HEK293 (cell line): Measurements from ENCODE around the gene KIF9.

ENCODE experiments used
- CTCF ChIA-PET: fragments of 350-600 bp; formaldehyde crosslinking; extraction: SDS; loops from one replicate; lab custom pipeline; 2021; ENCODE audit warnings: antibody characterized with exemption; lab: Yijun Ruan, JAX
- POLR2A ChIA-PET: fragments of 300-600 bp; formaldehyde crosslinking; extraction: SDS; loops from one replicate; lab custom pipeline; 2020; ENCODE audit warnings: antibody characterized with exemption, inconsistent platforms; lab: Yijun Ruan, JAX
- H3K27ac ChIP-seq: fragments of 200-500 bp; sonication (Bioruptor generic); 2 replicates; pipeline ENCODE4 v1.5.1; 2014; ENCODE audit warnings: low read depth, low read length, control low read depth, inconsistent platforms; ENCODE audit errors: extremely low read depth
- H3K36me3 ChIP-seq, 2 experiments: fragments of 200-500 bp in 1 of 2; sonication (Bioruptor generic) in 1 of 2; 1 replicate in 1 of 2; 2 replicates in 1 of 2; pipeline ENCODE4 v1.5.1; 2014 to 2017; ENCODE audit warnings: inconsistent platforms in 2 of 2, low read length in 2 of 2; ENCODE audit not compliant: control insufficient read depth in 2 of 2, insufficient read depth in 1 of 2
- H3K4me1 ChIP-seq: fragments of 200-500 bp; sonication (Bioruptor generic); 2 replicates; pipeline ENCODE4 v1.5.1; 2014; ENCODE audit warnings: mild to moderate bottlenecking, low read length, inconsistent platforms; ENCODE audit not compliant: control insufficient read depth, insufficient read depth
- H3K4me3 ChIP-seq: 2 replicates; pipeline ENCODE4 v1.5.1; 2011; ENCODE audit warnings: low read depth, mild to moderate bottlenecking, control low read depth, low read length, moderate library complexity
- H3K9me3 ChIP-seq: fragments of 200-500 bp; sonication (Bioruptor generic); 2 replicates; pipeline ENCODE4 v1.5.1; 2014; ENCODE audit warnings: low read depth, low read length, inconsistent platforms; ENCODE audit not compliant: control insufficient read depth, insufficient read depth
- FEZF1 ChIP-seq: fragments of 450-650 bp; formaldehyde crosslinking; IDR thresholded peaks from 2 replicates; pipeline ENCODE4 v1.5.1; 2016; ENCODE audit warnings: missing biosample characterization, missing genetic modification characterization
- HOXC10 ChIP-seq: sonication (generic); formaldehyde crosslinking; IDR thresholded peaks from 2 replicates; pipeline ENCODE4 v1.8.1; 2023; ENCODE audit warnings: mild to moderate bottlenecking, missing genetic modification reagents
- KLF10 ChIP-seq: fragments of 450-650 bp; IDR thresholded peaks from 2 replicates; pipeline ENCODE4 v1.5.1; 2018; ENCODE audit warnings: missing biosample characterization, mild to moderate bottlenecking, missing genetic modification characterization
- OVOL3 ChIP-seq: fragments of 450-650 bp; formaldehyde crosslinking; IDR thresholded peaks from 2 replicates; pipeline ENCODE4 v1.5.1; 2016; ENCODE audit warnings: missing biosample characterization, missing genetic modification characterization
- PRDM1 ChIP-seq: fragments of 450-650 bp; formaldehyde crosslinking; IDR thresholded peaks from 2 replicates; pipeline ENCODE4; 2016; ENCODE audit warnings: missing biosample characterization, missing genetic modification characterization
- ZBTB17 ChIP-seq: fragments of 450-650 bp; formaldehyde crosslinking; IDR thresholded peaks from 2 replicates; pipeline ENCODE4 v1.5.1; 2016; ENCODE audit warnings: missing biosample characterization, missing genetic modification characterization
- ZBTB48 ChIP-seq: fragments of 450-650 bp; formaldehyde crosslinking; IDR thresholded peaks from 2 replicates; pipeline ENCODE4 v1.5.1; 2016; ENCODE audit warnings: missing biosample characterization, missing genetic modification characterization
- ZEB2 ChIP-seq: fragments of 450-650 bp; formaldehyde crosslinking; IDR thresholded peaks from 2 replicates; pipeline ENCODE4 v1.5.1; 2016; ENCODE audit warnings: missing biosample characterization, missing genetic modification characterization
- ZFHX2 ChIP-seq: fragments of 450-650 bp; formaldehyde crosslinking; conservative IDR thresholded peaks from 2 replicates; pipeline ENCODE4 v1.5.1; 2016; ENCODE audit warnings: missing biosample characterization, missing genetic modification characterization
- ZNF133 ChIP-seq: fragments of 450-650 bp; formaldehyde crosslinking; IDR thresholded peaks from 2 replicates; pipeline ENCODE4 v1.5.1; 2016; ENCODE audit warnings: missing biosample characterization, missing genetic modification characterization
- ZNF174 ChIP-seq: fragments of 450-650 bp; formaldehyde crosslinking; IDR thresholded peaks from 2 replicates; pipeline ENCODE4 v1.5.0; 2017; ENCODE audit warnings: missing biosample characterization, mild to moderate bottlenecking, missing genetic modification characterization
- ZNF214 ChIP-seq: fragments of 450-650 bp; formaldehyde crosslinking; IDR thresholded peaks from 2 replicates; pipeline ENCODE4 v1.5.1; 2017; ENCODE audit warnings: missing biosample characterization, mild to moderate bottlenecking, missing genetic modification characterization, borderline replicate concordance
- ZNF223 ChIP-seq: fragments of 450-650 bp; formaldehyde crosslinking; IDR thresholded peaks from 2 replicates; pipeline ENCODE4 v1.5.1; 2016; ENCODE audit warnings: missing biosample characterization, missing genetic modification characterization
- ZNF302 ChIP-seq: fragments of 450-650 bp; formaldehyde crosslinking; IDR thresholded peaks from 2 replicates; pipeline ENCODE4 v1.5.1; 2016; ENCODE audit warnings: missing biosample characterization, missing genetic modification characterization, low read depth
- ZNF544 ChIP-seq: fragments of 450-650 bp; formaldehyde crosslinking; IDR thresholded peaks from 2 replicates; pipeline ENCODE4 v1.5.0; 2017; ENCODE audit warnings: missing biosample characterization, missing genetic modification characterization
- ZNF561 ChIP-seq: fragments of 450-650 bp; IDR thresholded peaks from 2 replicates; pipeline ENCODE4 v1.5.1; 2018; ENCODE audit warnings: missing biosample characterization, missing genetic modification characterization, borderline replicate concordance
- ZNF596 ChIP-seq: fragments of 450-650 bp; IDR thresholded peaks from 2 replicates; pipeline ENCODE4 v1.5.0; 2018; ENCODE audit warnings: missing biosample characterization, mild to moderate bottlenecking, missing genetic modification characterization, moderate library complexity
- ZSCAN23 ChIP-seq: fragments of 450-650 bp; formaldehyde crosslinking; IDR thresholded peaks from 2 replicates; pipeline ENCODE4 v1.5.1; 2016; ENCODE audit warnings: missing biosample characterization, missing genetic modification characterization
- TF ChIP-seq, protein P1 (sequence below): fragments of 450-650 bp; formaldehyde crosslinking; IDR thresholded peaks from 2 replicates; pipeline ENCODE4 v1.5.1; 2016; ENCODE audit warnings: missing biosample characterization, missing genetic modification characterization
- TF ChIP-seq, protein P2 (sequence below): fragments of 450-650 bp; formaldehyde crosslinking; IDR thresholded peaks from 2 replicates; pipeline ENCODE4 v1.5.1; 2017; ENCODE audit warnings: missing biosample characterization, missing genetic modification characterization
- TF ChIP-seq, protein P3 (sequence below): fragments of 450-650 bp; formaldehyde crosslinking; IDR thresholded peaks from 2 replicates; pipeline ENCODE4 v1.5.1; 2016; ENCODE audit warnings: missing biosample characterization, missing genetic modification characterization
- TF ChIP-seq, protein P4 (sequence below): fragments of 450-650 bp; formaldehyde crosslinking; IDR thresholded peaks from 2 replicates; pipeline ENCODE4 v1.5.1; 2016; ENCODE audit warnings: missing biosample characterization, missing genetic modification characterization, borderline replicate concordance
- TF ChIP-seq, protein P5 (sequence below): fragments of 450-650 bp; formaldehyde crosslinking; IDR thresholded peaks from 2 replicates; pipeline ENCODE4 v1.5.1; 2016; ENCODE audit warnings: missing biosample characterization, missing genetic modification characterization
- TF ChIP-seq, protein P6 (sequence below): fragments of 450-650 bp; formaldehyde crosslinking; IDR thresholded peaks from 2 replicates; pipeline ENCODE4 v1.5.1; 2016; ENCODE audit warnings: missing biosample characterization, missing genetic modification characterization, low read depth

KIF9 gene

DNA sequence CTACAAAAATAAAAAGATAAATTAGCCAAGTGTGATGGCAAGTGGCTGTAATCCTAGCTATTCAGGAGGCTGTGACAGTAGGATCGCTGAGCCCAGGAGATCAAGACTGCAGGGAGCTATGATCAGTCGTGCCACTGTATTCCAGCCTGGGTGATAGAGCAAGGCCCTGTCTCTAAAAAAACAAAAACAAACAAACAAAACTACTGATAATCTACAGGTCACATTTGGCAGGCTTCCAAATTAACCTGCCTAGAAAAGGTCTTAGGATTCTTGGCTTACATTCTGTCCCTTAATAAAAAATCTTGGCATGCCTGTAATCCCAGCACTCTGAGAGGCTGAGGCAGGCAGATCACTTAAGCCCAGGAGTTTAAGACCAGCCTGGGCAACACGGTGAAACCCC is 85.3 kb downstream of the KIF9 start (continued):
- TF ChIP-seq, protein P1, sequence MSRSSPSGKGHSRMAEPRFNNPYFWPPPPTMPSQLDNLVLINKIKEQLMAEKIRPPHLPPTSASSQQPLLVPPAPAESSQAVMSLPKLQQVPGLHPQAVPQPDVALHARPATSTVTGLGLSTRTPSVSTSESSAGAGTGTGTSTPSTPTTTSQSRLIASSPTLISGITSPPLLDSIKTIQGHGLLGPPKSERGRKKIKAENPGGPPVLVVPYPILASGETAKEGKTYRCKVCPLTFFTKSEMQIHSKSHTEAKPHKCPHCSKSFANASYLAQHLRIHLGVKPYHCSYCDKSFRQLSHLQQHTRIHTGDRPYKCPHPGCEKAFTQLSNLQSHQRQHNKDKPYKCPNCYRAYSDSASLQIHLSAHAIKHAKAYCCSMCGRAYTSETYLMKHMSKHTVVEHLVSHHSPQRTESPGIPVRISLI (tag by site-specific recombination) = no peak
- TF ChIP-seq ZEB2 (no peak), ZNF223 (tag by site-specific recombination) (no peak), ZBTB17 (tag by site-specific recombination) (peak; percentile 49; the same call in 1 of the 2 replicates), HOXC10 (CRISPR knock-in tag) (no peak)
- TF ChIP-seq, protein P2, sequence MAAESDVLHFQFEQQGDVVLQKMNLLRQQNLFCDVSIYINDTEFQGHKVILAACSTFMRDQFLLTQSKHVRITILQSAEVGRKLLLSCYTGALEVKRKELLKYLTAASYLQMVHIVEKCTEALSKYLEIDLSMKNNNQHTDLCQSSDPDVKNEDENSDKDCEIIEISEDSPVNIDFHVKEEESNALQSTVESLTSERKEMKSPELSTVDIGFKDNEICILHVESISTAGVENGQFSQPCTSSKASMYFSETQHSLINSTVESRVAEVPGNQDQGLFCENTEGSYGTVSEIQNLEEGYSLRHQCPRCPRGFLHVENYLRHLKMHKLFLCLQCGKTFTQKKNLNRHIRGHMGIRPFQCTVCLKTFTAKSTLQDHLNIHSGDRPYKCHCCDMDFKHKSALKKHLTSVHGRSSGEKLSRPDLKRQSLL = peak; percentile 64; the same call in 1 of the 2 replicates

DNA sequence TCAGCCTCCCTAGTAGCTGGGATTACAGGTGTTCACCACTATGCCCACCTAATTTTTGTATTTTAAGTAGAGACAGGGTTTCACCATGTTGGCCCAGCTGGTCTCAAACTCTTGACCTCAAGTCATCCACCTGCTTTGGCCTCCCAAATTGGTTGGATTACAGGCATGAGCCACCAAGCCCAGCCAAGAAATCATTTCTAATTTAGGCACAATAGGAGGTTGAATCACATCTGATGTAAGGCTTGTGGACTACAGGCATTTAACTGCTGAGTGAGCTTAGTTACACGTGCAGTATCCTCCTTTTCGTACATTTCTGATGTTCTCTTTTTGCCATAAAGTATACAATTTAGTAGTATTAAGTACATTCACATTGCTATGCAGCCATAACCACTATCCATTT is 87.6 kb downstream of the KIF9 start:
- ChIA-PET CTCF (no interaction called here), POLR2A (no interaction called here)
- H3K27ac ChIP-seq = no peak overlapping the region

More for the DNA sequence above, 87.6 kb downstream of the KIF9 start:
- no peak overlapping the region for H3K4me3 ChIP-seq
- no peaks in the 10 kb centered on the region for H3K9me3 ChIP-seq
- no peaks in the 10 kb centered on the region for H3K36me3 ChIP-seq
- no peaks in the 10 kb centered on the region for H3K4me1 ChIP-seq
- TF ChIP-seq FEZF1 (tag by site-specific recombination) (no peak), OVOL3 (no peak), KLF10 (no peak), ZNF544 (tag by site-specific recombination) (no peak), ZBTB48 (tag by site-specific recombination) (no peak), ZFHX2 (tag by site-specific recombination) (no peak), ZNF133 (tag by site-specific recombination) (no peak), ZNF214 (tag by site-specific recombination) (no peak), ZNF174 (tag by site-specific recombination) (no peak), ZNF302 (tag by site-specific recombination) (no peak), ZSCAN23 (tag by site-specific recombination) (no peak), ZNF596 (tag by site-specific recombination) (no peak), ZNF561 (tag by site-specific recombination) (no peak), PRDM1 (tag by site-specific recombination) (no peak)
- TF ChIP-seq, protein P3, sequence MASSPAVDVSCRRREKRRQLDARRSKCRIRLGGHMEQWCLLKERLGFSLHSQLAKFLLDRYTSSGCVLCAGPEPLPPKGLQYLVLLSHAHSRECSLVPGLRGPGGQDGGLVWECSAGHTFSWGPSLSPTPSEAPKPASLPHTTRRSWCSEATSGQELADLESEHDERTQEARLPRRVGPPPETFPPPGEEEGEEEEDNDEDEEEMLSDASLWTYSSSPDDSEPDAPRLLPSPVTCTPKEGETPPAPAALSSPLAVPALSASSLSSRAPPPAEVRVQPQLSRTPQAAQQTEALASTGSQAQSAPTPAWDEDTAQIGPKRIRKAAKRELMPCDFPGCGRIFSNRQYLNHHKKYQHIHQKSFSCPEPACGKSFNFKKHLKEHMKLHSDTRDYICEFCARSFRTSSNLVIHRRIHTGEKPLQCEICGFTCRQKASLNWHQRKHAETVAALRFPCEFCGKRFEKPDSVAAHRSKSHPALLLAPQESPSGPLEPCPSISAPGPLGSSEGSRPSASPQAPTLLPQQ (tag by site-specific recombination) = no peak
- TF ChIP-seq, protein P4, sequence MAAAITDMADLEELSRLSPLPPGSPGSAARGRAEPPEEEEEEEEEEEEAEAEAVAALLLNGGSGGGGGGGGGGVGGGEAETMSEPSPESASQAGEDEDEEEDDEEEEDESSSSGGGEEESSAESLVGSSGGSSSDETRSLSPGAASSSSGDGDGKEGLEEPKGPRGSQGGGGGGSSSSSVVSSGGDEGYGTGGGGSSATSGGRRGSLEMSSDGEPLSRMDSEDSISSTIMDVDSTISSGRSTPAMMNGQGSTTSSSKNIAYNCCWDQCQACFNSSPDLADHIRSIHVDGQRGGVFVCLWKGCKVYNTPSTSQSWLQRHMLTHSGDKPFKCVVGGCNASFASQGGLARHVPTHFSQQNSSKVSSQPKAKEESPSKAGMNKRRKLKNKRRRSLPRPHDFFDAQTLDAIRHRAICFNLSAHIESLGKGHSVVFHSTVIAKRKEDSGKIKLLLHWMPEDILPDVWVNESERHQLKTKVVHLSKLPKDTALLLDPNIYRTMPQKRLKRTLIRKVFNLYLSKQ = no peak
- TF ChIP-seq, protein P5, sequence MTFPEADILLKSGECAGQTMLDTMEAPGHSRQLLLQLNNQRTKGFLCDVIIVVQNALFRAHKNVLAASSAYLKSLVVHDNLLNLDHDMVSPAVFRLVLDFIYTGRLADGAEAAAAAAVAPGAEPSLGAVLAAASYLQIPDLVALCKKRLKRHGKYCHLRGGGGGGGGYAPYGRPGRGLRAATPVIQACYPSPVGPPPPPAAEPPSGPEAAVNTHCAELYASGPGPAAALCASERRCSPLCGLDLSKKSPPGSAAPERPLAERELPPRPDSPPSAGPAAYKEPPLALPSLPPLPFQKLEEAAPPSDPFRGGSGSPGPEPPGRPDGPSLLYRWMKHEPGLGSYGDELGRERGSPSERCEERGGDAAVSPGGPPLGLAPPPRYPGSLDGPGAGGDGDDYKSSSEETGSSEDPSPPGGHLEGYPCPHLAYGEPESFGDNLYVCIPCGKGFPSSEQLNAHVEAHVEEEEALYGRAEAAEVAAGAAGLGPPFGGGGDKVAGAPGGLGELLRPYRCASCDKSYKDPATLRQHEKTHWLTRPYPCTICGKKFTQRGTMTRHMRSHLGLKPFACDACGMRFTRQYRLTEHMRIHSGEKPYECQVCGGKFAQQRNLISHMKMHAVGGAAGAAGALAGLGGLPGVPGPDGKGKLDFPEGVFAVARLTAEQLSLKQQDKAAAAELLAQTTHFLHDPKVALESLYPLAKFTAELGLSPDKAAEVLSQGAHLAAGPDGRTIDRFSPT (tag by site-specific recombination) = no peak
- TF ChIP-seq, protein P6, sequence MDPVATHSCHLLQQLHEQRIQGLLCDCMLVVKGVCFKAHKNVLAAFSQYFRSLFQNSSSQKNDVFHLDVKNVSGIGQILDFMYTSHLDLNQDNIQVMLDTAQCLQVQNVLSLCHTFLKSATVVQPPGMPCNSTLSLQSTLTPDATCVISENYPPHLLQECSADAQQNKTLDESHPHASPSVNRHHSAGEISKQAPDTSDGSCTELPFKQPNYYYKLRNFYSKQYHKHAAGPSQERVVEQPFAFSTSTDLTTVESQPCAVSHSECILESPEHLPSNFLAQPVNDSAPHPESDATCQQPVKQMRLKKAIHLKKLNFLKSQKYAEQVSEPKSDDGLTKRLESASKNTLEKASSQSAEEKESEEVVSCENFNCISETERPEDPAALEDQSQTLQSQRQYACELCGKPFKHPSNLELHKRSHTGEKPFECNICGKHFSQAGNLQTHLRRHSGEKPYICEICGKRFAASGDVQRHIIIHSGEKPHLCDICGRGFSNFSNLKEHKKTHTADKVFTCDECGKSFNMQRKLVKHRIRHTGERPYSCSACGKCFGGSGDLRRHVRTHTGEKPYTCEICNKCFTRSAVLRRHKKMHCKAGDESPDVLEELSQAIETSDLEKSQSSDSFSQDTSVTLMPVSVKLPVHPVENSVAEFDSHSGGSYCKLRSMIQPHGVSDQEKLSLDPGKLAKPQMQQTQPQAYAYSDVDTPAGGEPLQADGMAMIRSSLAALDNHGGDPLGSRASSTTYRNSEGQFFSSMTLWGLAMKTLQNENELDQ (tag by site-specific recombination) = no peak
- TF ChIP-seq, all 188 proteins: peak for 0
